Measurements from ENCODE around the gene PKN2.

DNA sequence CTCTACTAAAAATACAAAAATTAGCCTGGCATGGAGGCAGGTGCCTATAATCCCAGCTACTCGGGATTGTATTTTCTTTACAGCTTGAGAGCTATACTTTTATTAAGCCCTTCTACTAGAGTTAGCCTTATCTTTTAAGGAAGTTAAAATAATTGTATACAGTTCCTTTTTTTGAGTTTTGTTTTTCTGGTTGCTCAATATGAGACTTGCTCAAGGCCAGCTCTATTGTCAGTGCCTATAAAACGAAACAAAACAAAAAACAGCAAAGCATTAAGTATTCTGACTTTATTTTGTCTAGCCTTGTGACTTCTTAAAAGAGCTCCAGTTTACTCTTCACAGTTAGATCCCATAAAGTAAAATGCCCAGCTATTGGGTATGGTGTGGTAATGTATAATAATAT is 17.2 kb downstream of the PKN2 start:
- TF ChIP-seq, protein P1, sequence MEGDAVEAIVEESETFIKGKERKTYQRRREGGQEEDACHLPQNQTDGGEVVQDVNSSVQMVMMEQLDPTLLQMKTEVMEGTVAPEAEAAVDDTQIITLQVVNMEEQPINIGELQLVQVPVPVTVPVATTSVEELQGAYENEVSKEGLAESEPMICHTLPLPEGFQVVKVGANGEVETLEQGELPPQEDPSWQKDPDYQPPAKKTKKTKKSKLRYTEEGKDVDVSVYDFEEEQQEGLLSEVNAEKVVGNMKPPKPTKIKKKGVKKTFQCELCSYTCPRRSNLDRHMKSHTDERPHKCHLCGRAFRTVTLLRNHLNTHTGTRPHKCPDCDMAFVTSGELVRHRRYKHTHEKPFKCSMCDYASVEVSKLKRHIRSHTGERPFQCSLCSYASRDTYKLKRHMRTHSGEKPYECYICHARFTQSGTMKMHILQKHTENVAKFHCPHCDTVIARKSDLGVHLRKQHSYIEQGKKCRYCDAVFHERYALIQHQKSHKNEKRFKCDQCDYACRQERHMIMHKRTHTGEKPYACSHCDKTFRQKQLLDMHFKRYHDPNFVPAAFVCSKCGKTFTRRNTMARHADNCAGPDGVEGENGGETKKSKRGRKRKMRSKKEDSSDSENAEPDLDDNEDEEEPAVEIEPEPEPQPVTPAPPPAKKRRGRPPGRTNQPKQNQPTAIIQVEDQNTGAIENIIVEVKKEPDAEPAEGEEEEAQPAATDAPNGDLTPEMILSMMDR (tag by site-specific recombination; IDR thresholded peaks at IDR 0.05): no peak
- TF ChIP-seq, protein P2, sequence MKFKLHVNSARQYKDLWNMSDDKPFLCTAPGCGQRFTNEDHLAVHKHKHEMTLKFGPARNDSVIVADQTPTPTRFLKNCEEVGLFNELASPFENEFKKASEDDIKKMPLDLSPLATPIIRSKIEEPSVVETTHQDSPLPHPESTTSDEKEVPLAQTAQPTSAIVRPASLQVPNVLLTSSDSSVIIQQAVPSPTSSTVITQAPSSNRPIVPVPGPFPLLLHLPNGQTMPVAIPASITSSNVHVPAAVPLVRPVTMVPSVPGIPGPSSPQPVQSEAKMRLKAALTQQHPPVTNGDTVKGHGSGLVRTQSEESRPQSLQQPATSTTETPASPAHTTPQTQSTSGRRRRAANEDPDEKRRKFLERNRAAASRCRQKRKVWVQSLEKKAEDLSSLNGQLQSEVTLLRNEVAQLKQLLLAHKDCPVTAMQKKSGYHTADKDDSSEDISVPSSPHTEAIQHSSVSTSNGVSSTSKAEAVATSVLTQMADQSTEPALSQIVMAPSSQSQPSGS (tag by site-specific recombination; IDR thresholded peaks at IDR 0.05; ENCODE audit: low read depth): no peak
- no peak for TF ChIP-seq ZNF266 (tag by site-specific recombination; IDR thresholded peaks at IDR 0.05; ENCODE audit: low read depth)
- TF ChIP-seq, protein P3, sequence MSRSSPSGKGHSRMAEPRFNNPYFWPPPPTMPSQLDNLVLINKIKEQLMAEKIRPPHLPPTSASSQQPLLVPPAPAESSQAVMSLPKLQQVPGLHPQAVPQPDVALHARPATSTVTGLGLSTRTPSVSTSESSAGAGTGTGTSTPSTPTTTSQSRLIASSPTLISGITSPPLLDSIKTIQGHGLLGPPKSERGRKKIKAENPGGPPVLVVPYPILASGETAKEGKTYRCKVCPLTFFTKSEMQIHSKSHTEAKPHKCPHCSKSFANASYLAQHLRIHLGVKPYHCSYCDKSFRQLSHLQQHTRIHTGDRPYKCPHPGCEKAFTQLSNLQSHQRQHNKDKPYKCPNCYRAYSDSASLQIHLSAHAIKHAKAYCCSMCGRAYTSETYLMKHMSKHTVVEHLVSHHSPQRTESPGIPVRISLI (tag by site-specific recombination; IDR thresholded peaks at IDR 0.05): no peak
- TF ChIP-seq KLF16 (tag by site-specific recombination; IDR thresholded peaks at IDR 0.05): no peak
- TF ChIP-seq ZNF76 (tag by site-specific recombination; IDR thresholded peaks at IDR 0.05; ENCODE audit: borderline replicate concordance, low read depth): no peak
- no peak for TF ChIP-seq ZNF501 (tag by site-specific recombination; IDR thresholded peaks at IDR 0.05)
- no peak for TF ChIP-seq KLF1 (tag by site-specific recombination; IDR thresholded peaks at IDR 0.05)

All from HEK293 (cell line).